ENCODE measurements around the gene PKP3. TPM values are rescaled to one million over a fixed set of nuclear protein-coding genes. Genes with fewer than 3 reads are reported as not detected.
A peak's percentile ranks its signal among the peaks of the same experiment; 100 is the strongest.

Gene PKP3
- total and polyA plus RNA-seq, 9 of the 15 experiments (the other 6 are each of a cell fraction or from before 2014, with no cell fraction given): 0.11 to 110 (median 30.7) TPM

DNA sequence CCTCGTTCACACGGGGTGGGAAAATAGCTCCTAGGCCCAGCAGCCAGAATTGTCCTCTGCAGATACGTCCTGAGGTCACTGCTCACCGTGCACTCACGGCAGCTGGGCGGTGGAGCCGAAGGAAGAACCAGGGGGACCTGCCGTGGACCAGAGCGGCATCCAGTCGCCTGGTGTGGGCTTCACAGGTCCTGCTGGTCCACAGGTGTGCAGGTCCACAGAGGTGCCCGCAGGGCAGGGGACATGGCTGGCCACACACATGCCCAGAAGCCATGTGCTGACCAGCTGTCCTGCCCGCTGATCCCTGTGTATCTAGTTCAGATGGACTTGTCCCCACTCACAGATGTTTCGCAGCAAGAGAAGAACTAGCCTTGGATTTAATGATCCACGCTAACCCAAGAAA, 10.6 kb upstream of the PKP3 start:
- POLR2A ChIA-PET: interaction anchor here (0.7 kb wide), 1 partner anchor 87 kb away, joined by 4 read pairs; no protein-coding TSS in a partner anchor

More for the DNA sequence above, 10.6 kb upstream of the PKP3 start:
- in situ Hi-C loops (cut with MboI): no loop called here
- H3K9me3 ChIP-seq (replicated peaks; ENCODE audit: control insufficient read depth, insufficient read depth, low read depth, low read length): peaks cover 5% of the 10 kb centered on the region
- peaks cover 0 to 32% of the 10 kb centered on the region in 2 experiments; a peak in 4 of 5 replicates for H3K4me1 ChIP-seq (replicated peaks in 1 of 2; ENCODE audit: control insufficient read depth in 2 of 2, insufficient read depth in 2 of 2, low read length in 2 of 2)
- no peak overlapping the region for H3K27ac ChIP-seq (ENCODE audit: extremely low read depth, low read depth, low read length)
- peaks cover 16% of the 10 kb centered on the region; the same call in 2 of the 3 replicates for H3K36me3 ChIP-seq (ENCODE audit: control insufficient read depth, insufficient read depth, low read length)
- TF ChIP-seq CREM (IDR thresholded peaks at IDR 0.05; ENCODE audit: low read depth): no peak
- no peak for TF ChIP-seq TCF3 (CRISPR knock-in tag; IDR thresholded peaks at IDR 0.05)
- TF ChIP-seq SIX5 (IDR thresholded peaks at IDR 0.05; ENCODE audit: borderline replicate concordance in 1 of 2, insufficient read depth in 1 of 2, low read depth in 1 of 2, low read length in 2 of 2): no peak
- TF ChIP-seq ZNF444 (CRISPR knock-in tag; IDR thresholded peaks at IDR 0.05): no peak
- no peak for TF ChIP-seq PKNOX1 (IDR thresholded peaks at IDR 0.05)
- no peak for TF ChIP-seq SAP30 (IDR thresholded peaks at IDR 0.05; ENCODE audit: borderline replicate concordance, insufficient read depth, low read depth, low read length, poor library complexity, severe bottlenecking)
- 0 out of 2 replicates have a peak, but pooled peaks have one; percentile 24 for TF ChIP-seq POLR2G (IDR thresholded peaks at IDR 0.05; ENCODE audit: low read depth, low read length)
- no peak for TF ChIP-seq RBFOX2 (IDR thresholded peaks at IDR 0.05; ENCODE audit: low read depth, low read length)
- TF ChIP-seq ZC3H11A (IDR thresholded peaks at IDR 0.05; ENCODE audit: low read depth, low read length): no peak
- no peaks in the 10 kb centered on the region for H3K9me1 ChIP-seq (ENCODE audit: control insufficient read depth, insufficient read depth, low read length)
- no peak for ATAC-seq
- no peaks in the 10 kb centered on the region for H3K79me2 ChIP-seq (ENCODE audit: control insufficient read depth, insufficient read depth, low read length)
- BruUV-seq (replicated peaks): no TSS peak
- intact Hi-C loops (cut with micrococcal nuclease): no loop called here
- no peak for FAIRE-seq
- no peak for DNase-seq (ENCODE audit: extremely low read depth in 1 of 4, low spot score in 3 of 4)
- WGBS (ENCODE audit: insufficient coverage, low coverage, missing lambda C conversion rate): 78% methylated on average over 14 of the region's 14 CpGs
- no peak overlapping the region for H3K4me2 ChIP-seq (ENCODE audit: insufficient read depth, low read length)
- H3K4me3 ChIP-seq: no peak overlapping the region
- H2AFZ ChIP-seq (ENCODE audit: low read depth, low read length): no peak overlapping the region
- no peaks in the 10 kb centered on the region for H4K20me1 ChIP-seq (replicated peaks; ENCODE audit: control insufficient read depth, insufficient read depth, low read length)
- no peaks in the 10 kb centered on the region for H3K27me3 ChIP-seq (ENCODE audit: control insufficient read depth in 2 of 2, insufficient read depth in 2 of 2, low read length in 2 of 2)
- no peak overlapping the region for H3K9ac ChIP-seq (ENCODE audit: insufficient read depth in 1 of 2, low read depth in 2 of 2, low read length in 2 of 2)
- CTCF ChIA-PET (ENCODE audit: low intra/inter-chr PET ratio): no interaction called here

All from K562 (cell line).